HEK293 (cell line): ENCODE data around the gene SMARCA1.

ENCODE experiments used
- CTCF ChIA-PET: fragments of 350-600 bp; formaldehyde crosslinking; extraction: SDS; loops from one replicate; lab custom pipeline; 2021; ENCODE audit warnings: antibody characterized with exemption; lab: Yijun Ruan, JAX
- POLR2A ChIA-PET: fragments of 300-600 bp; formaldehyde crosslinking; extraction: SDS; loops from one replicate; lab custom pipeline; 2020; ENCODE audit warnings: antibody characterized with exemption, inconsistent platforms; lab: Yijun Ruan, JAX
- H3K27ac ChIP-seq: fragments of 200-500 bp; sonication (Bioruptor generic); 2 replicates; pipeline ENCODE4 v1.5.1; 2014; ENCODE audit warnings: low read depth, low read length, control low read depth, inconsistent platforms; ENCODE audit errors: extremely low read depth
- H3K36me3 ChIP-seq, 2 experiments: fragments of 200-500 bp in 1 of 2; sonication (Bioruptor generic) in 1 of 2; 1 replicate in 1 of 2; 2 replicates in 1 of 2; pipeline ENCODE4 v1.5.1; 2014 to 2017; ENCODE audit warnings: inconsistent platforms in 2 of 2, low read length in 2 of 2; ENCODE audit not compliant: control insufficient read depth in 2 of 2, insufficient read depth in 1 of 2
- H3K4me1 ChIP-seq: fragments of 200-500 bp; sonication (Bioruptor generic); 2 replicates; pipeline ENCODE4 v1.5.1; 2014; ENCODE audit warnings: mild to moderate bottlenecking, low read length, inconsistent platforms; ENCODE audit not compliant: control insufficient read depth, insufficient read depth
- H3K4me3 ChIP-seq: 2 replicates; pipeline ENCODE4 v1.5.1; 2011; ENCODE audit warnings: low read depth, mild to moderate bottlenecking, control low read depth, low read length, moderate library complexity
- H3K9me3 ChIP-seq: fragments of 200-500 bp; sonication (Bioruptor generic); 2 replicates; pipeline ENCODE4 v1.5.1; 2014; ENCODE audit warnings: low read depth, low read length, inconsistent platforms; ENCODE audit not compliant: control insufficient read depth, insufficient read depth
- BCL11A ChIP-seq: fragments of 450-650 bp; formaldehyde crosslinking; IDR thresholded peaks from 2 replicates; pipeline ENCODE4 v1.5.1; 2016; ENCODE audit warnings: low read depth, missing biosample characterization, missing genetic modification characterization
- KLF16 ChIP-seq: fragments of 450-650 bp; formaldehyde crosslinking; IDR thresholded peaks from 2 replicates; pipeline ENCODE4 v1.5.1; 2017; ENCODE audit warnings: missing biosample characterization, missing genetic modification characterization
- KLF8 ChIP-seq: fragments of 450-650 bp; formaldehyde crosslinking; IDR thresholded peaks from 2 replicates; pipeline ENCODE4 v1.5.1; 2016; ENCODE audit warnings: missing biosample characterization, missing genetic modification characterization
- SETDB1 ChIP-seq: IDR thresholded peaks from one replicate; pipeline ENCODE4 v1.6.1; 2017; ENCODE audit warnings: mild to moderate bottlenecking, low read length, moderate library complexity, mixed read lengths; ENCODE audit not compliant: insufficient read length
- ZBTB17 ChIP-seq: fragments of 450-650 bp; formaldehyde crosslinking; IDR thresholded peaks from 2 replicates; pipeline ENCODE4 v1.5.1; 2016; ENCODE audit warnings: missing biosample characterization, missing genetic modification characterization
- ZBTB49 ChIP-seq: fragments of 450-650 bp; formaldehyde crosslinking; IDR thresholded peaks from 2 replicates; pipeline ENCODE4 v1.5.1; 2016; ENCODE audit warnings: missing biosample characterization, missing genetic modification characterization, low read depth
- ZEB2 ChIP-seq: fragments of 450-650 bp; formaldehyde crosslinking; IDR thresholded peaks from 2 replicates; pipeline ENCODE4 v1.5.1; 2016; ENCODE audit warnings: missing biosample characterization, missing genetic modification characterization
- ZFP69B ChIP-seq: fragments of 450-650 bp; formaldehyde crosslinking; IDR thresholded peaks from 2 replicates; pipeline ENCODE4 v1.5.1; 2016; ENCODE audit warnings: missing biosample characterization, missing genetic modification characterization
- ZNF169 ChIP-seq: fragments of 450-650 bp; formaldehyde crosslinking; IDR thresholded peaks from 2 replicates; pipeline ENCODE4 v1.5.1; 2016; ENCODE audit warnings: missing biosample characterization, missing genetic modification characterization
- ZNF324 ChIP-seq: fragments of 450-650 bp; formaldehyde crosslinking; IDR thresholded peaks from 2 replicates; pipeline ENCODE4 v1.5.1; 2016; ENCODE audit warnings: missing biosample characterization, missing genetic modification characterization
- ZNF335 ChIP-seq: fragments of 450-650 bp; formaldehyde crosslinking; conservative IDR thresholded peaks from 2 replicates; pipeline ENCODE4 v1.5.1; 2016; ENCODE audit warnings: missing biosample characterization, missing genetic modification characterization
- ZNF362 ChIP-seq: fragments of 450-650 bp; formaldehyde crosslinking; IDR thresholded peaks from 2 replicates; pipeline ENCODE4 v1.5.1; 2016; ENCODE audit warnings: missing biosample characterization, missing genetic modification characterization
- ZNF366 ChIP-seq: fragments of 450-650 bp; formaldehyde crosslinking; conservative IDR thresholded peaks from 2 replicates; pipeline ENCODE4 v1.5.1; 2016; ENCODE audit warnings: missing biosample characterization, missing genetic modification characterization
- ZNF398 ChIP-seq: fragments of 450-650 bp; formaldehyde crosslinking; IDR thresholded peaks from 2 replicates; pipeline ENCODE4 v1.5.1; 2017; ENCODE audit warnings: missing biosample characterization, missing genetic modification characterization
- ZNF433 ChIP-seq: fragments of 450-650 bp; formaldehyde crosslinking; IDR thresholded peaks from 2 replicates; pipeline ENCODE4 v1.5.1; 2016; ENCODE audit warnings: missing biosample characterization, missing genetic modification characterization, low read depth
- ZNF521 ChIP-seq: fragments of 450-650 bp; formaldehyde crosslinking; IDR thresholded peaks from 2 replicates; pipeline ENCODE4 v1.5.1; 2017; ENCODE audit warnings: missing biosample characterization, mild to moderate bottlenecking, missing genetic modification characterization
- ZNF548 ChIP-seq: fragments of 450-650 bp; formaldehyde crosslinking; IDR thresholded peaks from 2 replicates; pipeline ENCODE4 v1.5.1; 2016; ENCODE audit warnings: missing biosample characterization, missing genetic modification characterization
- ZNF549 ChIP-seq: fragments of 450-650 bp; IDR thresholded peaks from 2 replicates; pipeline ENCODE4 v1.5.1; 2018; ENCODE audit warnings: missing biosample characterization, missing genetic modification characterization, mild to moderate bottlenecking, inconsistent platforms, moderate library complexity
- ZNF580 ChIP-seq: fragments of 450-650 bp; formaldehyde crosslinking; IDR thresholded peaks from 2 replicates; pipeline ENCODE4 v1.5.1; 2016; ENCODE audit warnings: missing biosample characterization, missing genetic modification characterization
- ZNF596 ChIP-seq: fragments of 450-650 bp; IDR thresholded peaks from 2 replicates; pipeline ENCODE4 v1.5.0; 2018; ENCODE audit warnings: missing biosample characterization, mild to moderate bottlenecking, missing genetic modification characterization, moderate library complexity
- ZNF670 ChIP-seq: fragments of 450-650 bp; formaldehyde crosslinking; IDR thresholded peaks from 2 replicates; pipeline ENCODE4 v1.5.1; 2016; ENCODE audit warnings: missing biosample characterization, missing genetic modification characterization, low read depth
- ZNF785 ChIP-seq: fragments of 450-650 bp; formaldehyde crosslinking; IDR thresholded peaks from 2 replicates; pipeline ENCODE4 v1.5.1; 2016; ENCODE audit warnings: missing biosample characterization, missing genetic modification characterization
- ZNF830 ChIP-seq: fragments of 450-650 bp; IDR thresholded peaks from 2 replicates; pipeline ENCODE4 v1.5.0; 2018; ENCODE audit warnings: missing biosample characterization, missing genetic modification characterization, low read depth, mild to moderate bottlenecking, moderate library complexity
- ZSCAN4 ChIP-seq: fragments of 450-650 bp; formaldehyde crosslinking; IDR thresholded peaks from 2 replicates; pipeline ENCODE4 v1.5.1; 2017; ENCODE audit warnings: missing biosample characterization, missing genetic modification characterization

Gene SMARCA1

GRCh38 chrX:129531132-129531531 lies 7.8 kb upstream of the SMARCA1 start:
- Histone ChIP-seq H3K9me3 (no peaks in the 10 kb centered on the region), H3K27ac (no peak overlapping the region), H3K4me1 (no peaks in the 10 kb centered on the region; the same call in 1 of the 2 replicates), H3K36me3 (no peaks in the 10 kb centered on the region), H3K4me3 (no peak overlapping the region)
- CTCF ChIA-PET: interaction anchor here (0.6 kb wide), 1 partner anchor 14 kb away, joined by 4 read pairs; no protein-coding TSS in a partner anchor
- TF ChIP-seq ZNF169 (tag by site-specific recombination): no peak
- POLR2A ChIA-PET: no interaction called here

- TF ChIP-seq BCL11A (no peak), ZNF785 (no peak), ZNF548 (no peak)
- ChIA-PET POLR2A (no interaction called here), CTCF (interaction anchor here (0.6 kb wide), 1 partner anchor 15 kb away, joined by 4 read pairs; no protein-coding TSS in a partner anchor)
- no peak overlapping the region for H3K27ac ChIP-seq
- no peaks in the 10 kb centered on the region for H3K36me3 ChIP-seq
- no peaks in the 10 kb centered on the region for H3K9me3 ChIP-seq
- no peaks in the 10 kb centered on the region; the same call in 1 of the 2 replicates for H3K4me1 ChIP-seq
- H3K4me3 ChIP-seq: no peak overlapping the region
Observed at GRCh38 chrX:129530410-129530809, 7.1 kb upstream of the SMARCA1 start.

GRCh38 chrX:129529685-129530281 lies 6.5 kb upstream of the SMARCA1 start:
- CTCF ChIA-PET: no interaction called here
- Histone ChIP-seq H3K4me1 (no peaks in the 10 kb centered on the region; the same call in 1 of the 2 replicates), H3K36me3 (no peaks in the 10 kb centered on the region), H3K27ac (no peak overlapping the region), H3K9me3 (no peaks in the 10 kb centered on the region), H3K4me3 (no peak overlapping the region)
- POLR2A ChIA-PET: interaction anchor here (1.1 kb wide), 1 partner anchor 10 kb away, joined by 3 read pairs; the partner anchor contains the start of gene OCRL
- TF ChIP-seq ZNF670 (tag by site-specific recombination): no peak
- TF ChIP-seq ZNF580 (tag by site-specific recombination): no peak
- 0 out of 2 replicates have a peak, but pooled peaks have one; percentile 30 for TF ChIP-seq ZBTB17
- TF ChIP-seq ZEB2 (tag by site-specific recombination): 0 out of 2 replicates have a peak, but pooled peaks have one; percentile 36
- no peak for TF ChIP-seq ZNF596 (tag by site-specific recombination)
- no peak for TF ChIP-seq SETDB1
- TF ChIP-seq KLF16 (tag by site-specific recombination): no peak
- TF ChIP-seq ZNF830 (tag by site-specific recombination): no peak
- TF ChIP-seq ZNF366: peak; percentile 36; the same call in 1 of the 2 replicates
- 0 out of 2 replicates have a peak, but pooled peaks have one; percentile 10 for TF ChIP-seq ZSCAN4 (tag by site-specific recombination)
- TF ChIP-seq ZNF433 (tag by site-specific recombination): no peak
- no peak for TF ChIP-seq ZNF549 (tag by site-specific recombination)
- no peak for TF ChIP-seq KLF8 (tag by site-specific recombination)
- no peak for TF ChIP-seq ZBTB49 (tag by site-specific recombination)
- TF ChIP-seq ZNF398 (tag by site-specific recombination): no peak
- 0 out of 2 replicates have a peak, but pooled peaks have one; percentile 36 for TF ChIP-seq ZFP69B
- TF ChIP-seq ZNF521: no peak
- TF ChIP-seq ZNF324 (tag by site-specific recombination): no peak
- no peak for TF ChIP-seq ZNF362 (tag by site-specific recombination)
- TF ChIP-seq ZNF335: peak; percentile 80
